ENCODE measurements around the gene FAM83B.

- TF ChIP-seq CTCF (IDR thresholded peaks at IDR 0.05; ENCODE audit: low read depth, low read length) (no peak), POLR2A (IDR thresholded peaks at IDR 0.05; ENCODE audit: extremely low read depth, insufficient read length) (no peak)
These were observed 9.6 kb downstream of the FAM83B start for GRCh38 chr6:54856129-54856528.

Measured in NB4 (cell line).